Muscle layer of colon (tissue), 2 donors: ENCODE data around the gene CNTNAP2.

Experiments used
- H3K27ac ChIP-seq: one replicate; pipeline ENCODE4 v1.7.0; 2013; ENCODE audit warnings: low read depth, mild to moderate bottlenecking, low read length, moderate library complexity
- H3K27me3 ChIP-seq, 2 donors: one replicate each; pipeline ENCODE4 v1.7.0; 2013; ENCODE audit warnings: low read length in 2 of 2, mild to moderate bottlenecking in 2 of 2; ENCODE audit not compliant: insufficient read depth in 2 of 2, control insufficient read depth in 1 of 2
- H3K36me3 ChIP-seq: one replicate; pipeline ENCODE4 v1.7.0; 2013; ENCODE audit warnings: mild to moderate bottlenecking, low read length; ENCODE audit not compliant: insufficient read depth
- H3K4me1 ChIP-seq: one replicate; pipeline ENCODE4 v1.7.0; 2013; ENCODE audit warnings: mild to moderate bottlenecking, low read length; ENCODE audit not compliant: insufficient read depth
- H3K4me3 ChIP-seq, 2 donors: one replicate each; pipeline ENCODE4 v1.7.0; 2013; ENCODE audit warnings: low read length in 2 of 2, low read depth in 1 of 2, mild to moderate bottlenecking in 1 of 2, moderate library complexity in 1 of 2
- H3K9ac ChIP-seq: one replicate; pipeline ENCODE4 v1.7.0; 2013; ENCODE audit warnings: low read length
- H3K9me3 ChIP-seq: one replicate; pipeline ENCODE4 v1.7.0; 2013; ENCODE audit warnings: mild to moderate bottlenecking, low read length
- donor health status: abdominal sarcoma.
- donor health status: Adenocarcinoma of cecum.

CNTNAP2 gene

DNA sequence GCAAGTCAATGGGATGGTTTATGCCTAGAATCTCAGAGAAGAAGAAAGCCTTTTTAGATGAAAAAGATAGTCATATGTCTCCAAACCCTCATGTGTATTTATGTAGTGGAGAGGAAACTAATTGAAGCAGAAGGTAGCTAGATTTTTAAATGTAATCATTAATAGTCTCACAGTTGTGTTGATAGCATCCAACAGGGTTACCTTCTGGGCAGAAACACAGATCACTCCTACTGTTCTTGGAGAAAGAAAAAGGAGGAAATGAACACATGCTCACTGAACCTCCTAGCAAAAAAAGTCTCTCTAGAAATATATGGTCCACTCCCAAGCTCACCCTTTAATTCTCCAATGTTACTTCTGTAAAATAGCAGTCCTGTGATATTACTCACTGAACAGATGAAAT, 1696.7 kb downstream of the CNTNAP2 start:
- H3K4me3 ChIP-seq = no peak overlapping the region
- no peaks in the 10 kb centered on the region for H3K4me1 ChIP-seq
- H3K9ac ChIP-seq = no peak overlapping the region
- H3K36me3 ChIP-seq = no peaks in the 10 kb centered on the region
- no peaks in the 10 kb centered on the region for H3K9me3 ChIP-seq
- no peaks in the 10 kb centered on the region for H3K27me3 ChIP-seq
- no peak overlapping the region for H3K27ac ChIP-seq

DNA sequence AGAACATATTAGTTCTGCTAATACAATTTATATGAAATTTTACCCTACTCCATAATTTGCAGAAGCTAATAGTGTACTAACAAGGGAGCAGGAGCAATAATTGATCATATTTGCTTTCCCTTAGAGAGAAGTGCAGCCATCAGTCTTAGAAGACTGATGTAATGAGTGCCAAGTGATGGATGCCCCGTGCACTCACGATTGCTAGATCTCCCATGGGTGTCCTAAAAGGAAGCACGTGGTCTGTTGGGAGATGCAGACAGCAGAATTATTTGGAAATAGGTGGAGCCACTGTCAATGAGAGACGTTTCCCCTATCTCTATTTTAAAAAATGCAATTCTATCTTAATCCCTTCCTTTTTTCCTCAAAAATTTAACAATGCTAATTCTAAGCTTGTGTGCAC, 1701.7 kb downstream of the CNTNAP2 start:
- Histone ChIP-seq H3K27ac (no peak overlapping the region), H3K9me3 (no peaks in the 10 kb centered on the region), H3K9ac (no peak overlapping the region)

DNA sequence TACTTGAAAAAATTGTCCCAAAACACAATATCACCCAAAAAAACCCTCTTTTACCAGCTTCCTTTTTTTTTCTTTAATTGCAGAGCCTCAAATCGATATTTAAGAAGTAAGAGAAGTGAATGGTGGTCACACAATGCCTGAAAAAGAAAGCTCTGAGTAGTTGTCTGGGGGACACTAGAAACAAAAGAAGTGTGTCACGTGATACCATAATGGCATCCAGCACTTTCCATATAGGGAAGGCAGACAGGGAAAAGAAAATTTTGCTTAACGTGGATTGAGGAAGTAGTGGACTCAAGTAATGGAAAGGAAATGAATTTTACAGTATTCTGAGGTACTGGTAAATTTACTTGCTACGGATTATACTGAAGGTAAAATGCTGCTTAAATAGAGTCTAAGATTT, 1708.1 kb downstream of the CNTNAP2 start:
- Histone ChIP-seq H3K4me3 (no peak overlapping the region), H3K9ac (no peak overlapping the region), H3K9me3 (no peaks in the 10 kb centered on the region), H3K4me1 (no peaks in the 10 kb centered on the region), H3K27ac (no peak overlapping the region), H3K27me3 (no peaks in the 10 kb centered on the region), H3K36me3 (no peaks in the 10 kb centered on the region)

More for the DNA sequence above, 1701.7 kb downstream of the CNTNAP2 start:
- Histone ChIP-seq H3K36me3 (no peaks in the 10 kb centered on the region), H3K4me1 (no peaks in the 10 kb centered on the region), H3K27me3 (no peaks in the 10 kb centered on the region), H3K4me3 (no peak overlapping the region)

DNA sequence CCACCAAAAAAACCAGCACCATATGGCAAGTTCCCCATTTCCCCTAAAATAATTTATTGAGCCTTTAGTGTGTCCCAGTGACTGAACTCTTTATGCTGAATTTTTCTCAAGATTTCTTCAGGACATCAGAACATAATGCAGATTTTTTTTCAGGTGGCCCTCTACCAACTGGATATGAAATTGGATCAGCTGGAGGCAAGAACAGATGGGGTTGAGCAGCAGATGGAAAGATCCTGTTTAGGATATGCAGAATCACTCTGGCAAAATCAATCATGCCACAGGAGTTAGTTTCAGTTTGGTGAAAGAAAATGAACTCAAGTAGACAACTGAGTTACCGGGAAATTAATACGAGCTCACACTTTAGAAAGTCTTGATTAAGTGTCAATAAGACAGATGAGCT, 1712.4 kb downstream of the CNTNAP2 start:
- Histone ChIP-seq H3K9ac (no peak overlapping the region), H3K36me3 (no peaks in the 10 kb centered on the region), H3K27ac (no peak overlapping the region), H3K4me3 (no peak overlapping the region), H3K9me3 (no peaks in the 10 kb centered on the region), H3K27me3 (no peaks in the 10 kb centered on the region), H3K4me1 (no peaks in the 10 kb centered on the region)

DNA sequence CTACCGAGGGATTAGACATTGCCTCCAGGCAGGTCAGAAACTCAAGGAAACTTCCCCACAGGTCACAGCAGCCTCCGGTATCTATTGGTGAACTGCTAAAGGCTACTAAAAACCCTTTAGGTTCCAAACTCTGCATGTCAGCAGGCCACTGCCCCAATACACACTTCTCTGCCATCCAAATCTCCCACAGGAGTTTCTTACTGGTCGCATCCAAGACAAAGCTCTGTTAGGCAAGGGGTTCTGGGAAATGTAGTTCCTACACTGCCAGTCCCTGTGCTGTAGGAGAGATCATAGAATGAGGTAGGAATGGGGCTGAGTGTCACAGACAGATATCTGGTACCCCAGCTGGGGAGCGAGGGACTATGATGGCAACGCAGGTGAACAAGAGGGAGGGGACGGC, 1717.0 kb downstream of the CNTNAP2 start:
- no peak overlapping the region for H3K4me3 ChIP-seq
- no peak overlapping the region for H3K9ac ChIP-seq
- H3K9me3 ChIP-seq = no peaks in the 10 kb centered on the region
- no peak overlapping the region for H3K27ac ChIP-seq
- no peaks in the 10 kb centered on the region for H3K36me3 ChIP-seq
- H3K27me3 ChIP-seq = no peaks in the 10 kb centered on the region
- H3K4me1 ChIP-seq = no peaks in the 10 kb centered on the region

DNA sequence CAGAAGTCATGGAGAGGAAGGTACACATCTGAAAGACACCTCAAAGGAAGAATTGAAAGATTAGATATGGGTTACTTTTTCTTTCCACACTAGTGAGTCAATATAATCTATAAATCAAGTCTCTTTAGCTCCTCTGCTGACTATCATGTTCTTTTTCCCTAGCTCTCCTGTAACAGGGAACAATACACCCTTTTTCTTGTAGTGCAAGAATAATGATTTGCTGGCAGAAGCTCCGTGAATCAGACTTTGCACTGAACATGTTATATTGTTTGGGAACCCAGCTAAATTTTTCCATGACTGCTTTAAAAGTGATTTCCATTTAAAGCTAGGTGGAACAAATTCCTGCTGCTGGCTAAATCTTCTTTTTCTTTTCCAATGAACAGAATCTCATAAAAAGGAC, 1717.4 kb downstream of the CNTNAP2 start:
- no peak overlapping the region for H3K9ac ChIP-seq
- no peak overlapping the region for H3K4me3 ChIP-seq
- no peaks in the 10 kb centered on the region for H3K27me3 ChIP-seq
- no peak overlapping the region for H3K27ac ChIP-seq
- H3K4me1 ChIP-seq = no peaks in the 10 kb centered on the region
- H3K9me3 ChIP-seq = no peaks in the 10 kb centered on the region
- H3K36me3 ChIP-seq = no peaks in the 10 kb centered on the region

DNA sequence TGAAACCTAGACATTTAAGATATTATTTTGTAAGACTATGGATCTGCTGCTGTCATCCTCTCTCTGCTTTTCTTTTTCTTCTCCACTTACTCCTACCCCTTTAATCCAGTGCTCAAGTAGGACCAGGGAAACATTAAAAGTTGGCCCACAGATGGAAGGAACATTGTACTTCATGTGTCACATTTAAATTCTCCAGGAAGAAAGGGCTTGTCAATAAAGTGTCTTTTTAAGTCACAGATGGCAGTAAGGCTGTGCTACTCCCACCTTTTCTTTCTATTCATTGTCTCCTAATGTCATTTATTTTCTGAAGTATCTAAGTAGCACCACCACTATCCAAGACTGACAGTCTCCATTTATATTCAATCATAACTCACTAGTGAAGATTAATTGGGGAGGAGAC, 1736.2 kb downstream of the CNTNAP2 start:
- no peaks in the 10 kb centered on the region for H3K27me3 ChIP-seq
- no peak overlapping the region for H3K9ac ChIP-seq
- H3K4me1 ChIP-seq = no peaks in the 10 kb centered on the region
- H3K4me3 ChIP-seq = no peak overlapping the region
- no peaks in the 10 kb centered on the region for H3K36me3 ChIP-seq
- no peak overlapping the region for H3K27ac ChIP-seq
- no peaks in the 10 kb centered on the region for H3K9me3 ChIP-seq

DNA sequence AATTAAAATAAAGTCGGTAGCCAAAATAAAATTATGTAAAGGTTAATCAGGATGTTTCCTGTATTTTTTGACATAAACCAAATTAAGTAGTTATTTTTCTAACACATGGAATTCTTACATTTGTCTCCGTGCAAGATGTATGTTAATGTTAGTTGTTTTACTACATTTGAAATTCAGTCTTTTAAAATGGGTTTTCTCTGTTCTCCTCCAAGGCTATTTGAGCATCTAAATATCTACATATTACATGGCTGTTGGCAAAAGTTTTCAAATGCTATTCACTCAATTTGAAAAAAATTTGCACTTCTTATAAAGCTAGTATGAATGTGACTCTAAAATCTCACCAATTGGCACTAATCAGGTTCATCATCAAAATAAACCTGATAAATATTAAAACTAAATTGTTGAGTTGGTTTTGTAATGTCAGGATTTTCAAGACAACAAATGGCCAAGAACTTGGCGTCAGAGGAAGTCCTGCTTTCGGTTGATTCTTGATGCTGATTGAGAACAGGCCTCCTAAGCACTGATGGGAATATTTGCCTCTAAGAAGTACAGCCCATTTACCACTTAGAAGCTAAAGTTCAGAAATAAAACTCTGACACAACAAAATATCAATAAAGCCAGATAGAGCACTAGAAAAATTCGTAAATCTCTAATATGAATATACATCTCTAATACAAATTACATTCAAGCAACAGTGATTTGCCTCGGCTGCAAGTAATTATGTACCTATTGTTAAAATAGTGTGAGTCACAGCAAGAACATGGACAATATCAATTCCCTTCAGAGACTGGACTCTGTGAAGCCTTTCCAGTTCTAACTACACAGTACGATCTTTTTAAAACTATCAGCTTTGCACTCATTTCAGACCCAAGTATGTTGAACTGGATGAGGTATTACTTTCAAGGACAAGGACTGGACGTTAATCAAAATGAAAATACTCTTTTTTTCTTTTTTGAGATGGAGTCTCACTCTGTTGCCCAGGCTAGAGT, 1740.8 kb downstream of the CNTNAP2 start:
- Histone ChIP-seq H3K9ac (no peak overlapping the region), H3K4me3 (no peak overlapping the region), H3K27me3 (no peaks in the 10 kb centered on the region), H3K27ac (no peak overlapping the region), H3K4me1 (no peaks in the 10 kb centered on the region), H3K36me3 (no peaks in the 10 kb centered on the region), H3K9me3 (no peaks in the 10 kb centered on the region)

DNA sequence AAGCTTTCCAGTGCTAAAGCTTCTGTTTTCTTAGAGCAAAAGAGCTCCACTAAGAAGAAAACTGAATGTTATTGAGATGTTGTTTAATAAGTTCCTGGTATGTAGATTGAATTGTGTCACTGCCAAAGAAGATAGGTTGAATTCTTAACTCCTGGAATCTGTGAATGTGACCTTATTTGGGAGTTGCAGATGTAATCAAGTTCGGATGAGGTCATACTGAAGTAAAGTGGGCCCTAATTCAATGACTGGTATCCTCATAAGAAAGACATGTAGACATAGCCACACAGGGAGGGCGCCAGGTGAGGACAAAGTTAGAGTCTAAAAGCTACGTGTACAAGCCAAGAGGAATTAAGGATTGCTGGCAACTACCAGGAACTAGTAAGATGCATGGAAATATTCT, 1741.8 kb downstream of the CNTNAP2 start:
- Histone ChIP-seq H3K4me3 (no peak overlapping the region), H3K27me3 (no peaks in the 10 kb centered on the region), H3K27ac (no peak overlapping the region), H3K9ac (no peak overlapping the region), H3K9me3 (no peaks in the 10 kb centered on the region), H3K36me3 (no peaks in the 10 kb centered on the region), H3K4me1 (no peaks in the 10 kb centered on the region)

DNA sequence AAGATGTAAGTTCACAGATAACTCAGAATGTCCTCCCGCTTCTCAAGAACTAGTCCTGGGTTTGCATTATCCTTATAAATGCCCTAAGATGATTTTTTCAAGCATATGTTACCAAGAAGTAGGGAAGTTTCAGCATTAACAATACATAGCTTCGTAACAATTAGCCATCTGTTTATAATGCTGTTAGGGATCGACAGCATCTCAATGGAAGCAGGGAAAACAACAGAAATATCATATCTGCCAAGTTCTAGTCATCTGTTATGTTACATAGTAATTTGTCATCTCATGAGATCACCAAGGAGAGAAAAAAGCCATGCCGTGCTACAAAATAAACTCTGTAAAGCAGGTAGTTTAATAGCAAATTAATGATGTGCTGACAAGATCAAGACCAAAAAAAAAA, 1742.4 kb downstream of the CNTNAP2 start:
- H3K9me3 ChIP-seq = no peaks in the 10 kb centered on the region
- H3K27ac ChIP-seq = no peak overlapping the region
- no peak overlapping the region for H3K9ac ChIP-seq
- no peak overlapping the region for H3K4me3 ChIP-seq
- no peaks in the 10 kb centered on the region for H3K36me3 ChIP-seq
- H3K4me1 ChIP-seq = no peaks in the 10 kb centered on the region
- H3K27me3 ChIP-seq = no peaks in the 10 kb centered on the region

DNA sequence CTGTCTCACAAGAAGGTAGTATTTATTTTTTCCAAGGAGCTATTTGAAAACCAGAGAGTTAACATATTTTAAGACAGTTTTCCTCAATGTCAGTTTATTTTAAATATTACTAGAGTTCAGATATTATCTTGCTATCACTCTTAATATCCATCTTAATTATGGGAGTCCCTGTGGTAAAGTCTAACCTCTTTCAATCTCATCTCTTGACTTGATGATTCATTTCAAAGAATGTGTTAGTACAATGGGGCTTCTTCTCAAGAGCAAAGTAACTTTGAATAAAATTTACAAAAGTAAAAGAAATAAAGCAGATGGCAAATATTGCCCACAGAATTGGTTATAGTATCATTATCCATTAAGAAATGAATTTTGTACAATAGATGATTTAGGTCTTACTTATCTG, 1742.9 kb downstream of the CNTNAP2 start:
- no peaks in the 10 kb centered on the region for H3K4me1 ChIP-seq
- no peak overlapping the region for H3K27ac ChIP-seq
- H3K36me3 ChIP-seq = no peaks in the 10 kb centered on the region
- H3K27me3 ChIP-seq = no peaks in the 10 kb centered on the region
- H3K9ac ChIP-seq = no peak overlapping the region
- no peaks in the 10 kb centered on the region for H3K9me3 ChIP-seq
- H3K4me3 ChIP-seq = no peak overlapping the region
